Measurements from ENCODE around the gene WDR33.

The WDR33 gene

DNA sequence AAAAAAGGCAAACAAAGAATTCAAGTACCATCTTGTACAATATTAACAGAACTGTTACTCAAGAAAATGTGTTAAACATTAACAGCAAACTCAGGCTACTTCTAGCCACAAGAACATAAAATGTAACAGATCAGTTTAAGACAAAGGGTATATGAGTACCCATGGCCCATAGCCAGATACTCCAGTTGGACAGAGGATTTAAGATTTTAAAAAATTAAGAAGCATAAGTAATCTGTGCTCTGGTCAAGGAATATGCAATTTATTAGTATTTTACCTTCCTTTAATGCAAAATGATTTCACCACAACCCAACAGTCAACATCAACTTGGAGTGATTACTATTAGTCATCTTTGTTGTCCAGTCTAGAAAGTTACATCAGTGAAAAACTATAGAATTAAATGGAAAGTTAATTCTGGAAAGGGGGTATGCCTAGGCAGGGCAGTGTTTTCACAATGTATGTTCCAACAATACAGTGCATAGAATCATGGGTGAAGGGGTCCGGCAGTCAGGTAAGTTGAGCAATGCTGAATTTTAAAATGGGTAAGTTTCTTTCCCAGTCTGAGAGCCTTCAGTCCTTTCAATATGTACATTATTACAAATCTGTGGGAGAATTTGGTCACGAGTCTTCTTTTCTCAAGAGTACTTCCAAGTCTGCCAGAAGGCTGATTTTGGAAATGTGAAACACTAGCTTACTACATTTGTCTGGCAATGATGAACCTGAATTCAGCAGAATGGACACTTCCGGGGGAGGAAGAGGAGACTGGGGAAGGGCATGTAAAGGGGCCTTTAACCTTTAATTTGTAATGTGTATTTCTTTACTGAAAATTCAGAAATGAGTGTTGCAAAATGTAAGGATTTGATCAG is 75.2 kb downstream of the WDR33 start:
- no peaks in the 10 kb centered on the region for H3K4me1 ChIP-seq (ENCODE audit: insufficient read depth, low read length, severe bottlenecking)
- TF ChIP-seq, protein P1, sequence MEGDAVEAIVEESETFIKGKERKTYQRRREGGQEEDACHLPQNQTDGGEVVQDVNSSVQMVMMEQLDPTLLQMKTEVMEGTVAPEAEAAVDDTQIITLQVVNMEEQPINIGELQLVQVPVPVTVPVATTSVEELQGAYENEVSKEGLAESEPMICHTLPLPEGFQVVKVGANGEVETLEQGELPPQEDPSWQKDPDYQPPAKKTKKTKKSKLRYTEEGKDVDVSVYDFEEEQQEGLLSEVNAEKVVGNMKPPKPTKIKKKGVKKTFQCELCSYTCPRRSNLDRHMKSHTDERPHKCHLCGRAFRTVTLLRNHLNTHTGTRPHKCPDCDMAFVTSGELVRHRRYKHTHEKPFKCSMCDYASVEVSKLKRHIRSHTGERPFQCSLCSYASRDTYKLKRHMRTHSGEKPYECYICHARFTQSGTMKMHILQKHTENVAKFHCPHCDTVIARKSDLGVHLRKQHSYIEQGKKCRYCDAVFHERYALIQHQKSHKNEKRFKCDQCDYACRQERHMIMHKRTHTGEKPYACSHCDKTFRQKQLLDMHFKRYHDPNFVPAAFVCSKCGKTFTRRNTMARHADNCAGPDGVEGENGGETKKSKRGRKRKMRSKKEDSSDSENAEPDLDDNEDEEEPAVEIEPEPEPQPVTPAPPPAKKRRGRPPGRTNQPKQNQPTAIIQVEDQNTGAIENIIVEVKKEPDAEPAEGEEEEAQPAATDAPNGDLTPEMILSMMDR (IDR thresholded peaks at IDR 0.05; ENCODE audit: low read length) = no peak
- no peak for TF ChIP-seq EZH2 (IDR thresholded peaks at IDR 0.05; ENCODE audit: borderline replicate concordance, low read length)
- H3F3A ChIP-seq (ENCODE audit: insufficient read depth, low read length) = no peaks in the 10 kb centered on the region
- H2AFZ ChIP-seq (ENCODE audit: low read length) = no peak overlapping the region
- H3K27ac ChIP-seq (ENCODE audit: low read depth, low read length, poor library complexity, severe bottlenecking) = no peak overlapping the region
- no peak overlapping the region for H3K4me2 ChIP-seq (ENCODE audit: low read length)
- no peak overlapping the region for H3K9ac ChIP-seq (ENCODE audit: low read length)
- H3K27me3 ChIP-seq (ENCODE audit: insufficient read depth, low read length) = no peaks in the 10 kb centered on the region
- H4K20me1 ChIP-seq (ENCODE audit: insufficient read depth, low read length) = no peaks in the 10 kb centered on the region
- H3K79me2 ChIP-seq (ENCODE audit: insufficient read depth, low read length) = no peaks in the 10 kb centered on the region
- H3K9me3 ChIP-seq (ENCODE audit: low read length) = no peaks in the 10 kb centered on the region
- H3K36me3 ChIP-seq (ENCODE audit: insufficient read depth, low read length) = peaks cover 56% of the 10 kb centered on the region
- H3K4me3 ChIP-seq (ENCODE audit: low read depth, low read length, poor library complexity, severe bottlenecking) = no peak overlapping the region
- H3K9me2 ChIP-seq (ENCODE audit: low read depth, low read length) = no peaks in the 10 kb centered on the region

DNA sequence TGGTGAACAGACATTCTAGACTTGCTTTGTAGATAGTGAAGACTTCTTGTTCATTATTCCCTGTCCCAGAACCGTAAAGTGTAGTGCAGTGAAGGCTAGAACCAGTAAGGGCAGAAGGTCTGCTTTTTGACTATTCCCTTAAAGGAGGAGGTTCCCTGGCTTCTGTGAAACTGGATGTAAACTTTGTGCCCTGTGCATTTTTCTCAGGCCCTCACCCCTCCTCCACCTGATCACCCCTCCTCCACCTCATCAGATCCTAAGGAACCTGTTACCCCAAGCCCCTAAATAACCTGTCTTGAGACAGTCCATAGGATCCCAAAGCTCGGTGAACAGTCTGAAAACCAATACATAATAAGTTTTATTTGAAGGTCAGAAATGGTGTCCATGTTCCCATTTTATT is 75.9 kb downstream of the WDR33 start:
- H3K4me1 ChIP-seq (ENCODE audit: insufficient read depth, low read length, severe bottlenecking) = no peaks in the 10 kb centered on the region
- no peak overlapping the region for H3K4me3 ChIP-seq (ENCODE audit: low read depth, low read length, poor library complexity, severe bottlenecking)
- no peak overlapping the region for H3K27ac ChIP-seq (ENCODE audit: low read depth, low read length, poor library complexity, severe bottlenecking)
- H3K79me2 ChIP-seq (ENCODE audit: insufficient read depth, low read length) = no peaks in the 10 kb centered on the region
- H4K20me1 ChIP-seq (ENCODE audit: insufficient read depth, low read length) = no peaks in the 10 kb centered on the region
- peaks cover 49% of the 10 kb centered on the region for H3K36me3 ChIP-seq (ENCODE audit: insufficient read depth, low read length)
- no peak overlapping the region for H3K9ac ChIP-seq (ENCODE audit: low read length)
- TF ChIP-seq EZH2 (IDR thresholded peaks at IDR 0.05; ENCODE audit: borderline replicate concordance, low read length) = no peak
- TF ChIP-seq, protein P1 (IDR thresholded peaks at IDR 0.05; ENCODE audit: low read length) = no peak
- no peak overlapping the region for H3K4me2 ChIP-seq (ENCODE audit: low read length)
- H2AFZ ChIP-seq (ENCODE audit: low read length) = no peak overlapping the region
- H3K9me2 ChIP-seq (ENCODE audit: low read depth, low read length) = no peaks in the 10 kb centered on the region
- no peaks in the 10 kb centered on the region for H3F3A ChIP-seq (ENCODE audit: insufficient read depth, low read length)
- H3K27me3 ChIP-seq (ENCODE audit: insufficient read depth, low read length) = no peaks in the 10 kb centered on the region
- no peaks in the 10 kb centered on the region for H3K9me3 ChIP-seq (ENCODE audit: low read length)

DNA sequence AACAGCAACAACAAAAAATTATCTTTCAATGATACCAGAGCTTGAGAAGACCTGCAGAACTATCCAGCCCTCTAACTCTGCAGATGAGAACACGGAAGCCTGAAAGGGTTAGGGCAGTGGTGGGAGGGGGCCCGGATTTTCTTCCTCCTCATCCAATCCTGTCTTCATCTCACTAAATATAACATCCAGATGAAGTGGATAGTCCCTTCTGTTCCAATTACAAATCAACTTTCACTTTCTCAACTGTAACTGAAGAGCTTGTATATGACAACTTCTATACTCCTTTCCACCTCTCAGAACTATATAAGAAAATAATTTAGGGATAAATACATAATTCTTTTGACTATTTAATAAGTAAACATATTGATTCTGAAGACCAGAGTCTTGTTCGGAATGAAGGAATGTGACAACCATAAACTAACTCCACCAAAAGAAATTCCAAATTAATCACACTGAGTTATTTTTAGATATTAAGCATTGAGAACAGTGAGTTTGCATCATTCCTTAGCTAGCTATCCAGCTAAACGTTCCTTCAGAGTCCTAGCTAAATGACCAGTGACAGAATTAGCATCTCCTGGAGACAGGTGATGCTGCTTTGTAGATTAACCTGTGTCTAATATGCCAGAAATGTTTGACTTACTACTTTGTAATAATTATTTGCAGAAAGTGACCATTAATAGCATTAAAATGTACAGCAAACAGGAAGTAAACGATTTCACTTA is 77.0 kb downstream of the WDR33 start:
- Histone ChIP-seq H3K9me2 (ENCODE audit: low read depth, low read length) (no peaks in the 10 kb centered on the region), H3K4me2 (ENCODE audit: low read length) (no peak overlapping the region), H3K79me2 (ENCODE audit: insufficient read depth, low read length) (no peaks in the 10 kb centered on the region), H3F3A (ENCODE audit: insufficient read depth, low read length) (no peaks in the 10 kb centered on the region), H2AFZ (ENCODE audit: low read length) (no peak overlapping the region), H4K20me1 (ENCODE audit: insufficient read depth, low read length) (no peaks in the 10 kb centered on the region), H3K4me3 (ENCODE audit: low read depth, low read length, poor library complexity, severe bottlenecking) (no peak overlapping the region), H3K27ac (ENCODE audit: low read depth, low read length, poor library complexity, severe bottlenecking) (no peak overlapping the region), H3K9ac (ENCODE audit: low read length) (no peak overlapping the region), H3K36me3 (ENCODE audit: insufficient read depth, low read length) (peaks cover 38% of the 10 kb centered on the region), H3K4me1 (ENCODE audit: insufficient read depth, low read length, severe bottlenecking) (no peaks in the 10 kb centered on the region), H3K27me3 (ENCODE audit: insufficient read depth, low read length) (no peaks in the 10 kb centered on the region), H3K9me3 (ENCODE audit: low read length) (no peaks in the 10 kb centered on the region)
- TF ChIP-seq, protein P1 (IDR thresholded peaks at IDR 0.05; ENCODE audit: low read length) = no peak
- TF ChIP-seq EZH2 (IDR thresholded peaks at IDR 0.05; ENCODE audit: borderline replicate concordance, low read length) = no peak

Measured in OCI-LY1 (cell line).